Measurements from ENCODE around the gene AXIN1. TPM values are rescaled to one million over a fixed set of nuclear protein-coding genes. Genes with fewer than 3 reads are reported as not detected.
A peak's percentile ranks its signal among the peaks of the same experiment; 100 is the strongest.
"Not testable (repeated sequence)": the region's sequence is repeated elsewhere in the genome, so short reads cannot be mapped to it uniquely, and the experiment has no call there.

The AXIN1 gene
- total RNA-seq, 1 donor from 2014 or later: 27.9 TPM

DNA sequence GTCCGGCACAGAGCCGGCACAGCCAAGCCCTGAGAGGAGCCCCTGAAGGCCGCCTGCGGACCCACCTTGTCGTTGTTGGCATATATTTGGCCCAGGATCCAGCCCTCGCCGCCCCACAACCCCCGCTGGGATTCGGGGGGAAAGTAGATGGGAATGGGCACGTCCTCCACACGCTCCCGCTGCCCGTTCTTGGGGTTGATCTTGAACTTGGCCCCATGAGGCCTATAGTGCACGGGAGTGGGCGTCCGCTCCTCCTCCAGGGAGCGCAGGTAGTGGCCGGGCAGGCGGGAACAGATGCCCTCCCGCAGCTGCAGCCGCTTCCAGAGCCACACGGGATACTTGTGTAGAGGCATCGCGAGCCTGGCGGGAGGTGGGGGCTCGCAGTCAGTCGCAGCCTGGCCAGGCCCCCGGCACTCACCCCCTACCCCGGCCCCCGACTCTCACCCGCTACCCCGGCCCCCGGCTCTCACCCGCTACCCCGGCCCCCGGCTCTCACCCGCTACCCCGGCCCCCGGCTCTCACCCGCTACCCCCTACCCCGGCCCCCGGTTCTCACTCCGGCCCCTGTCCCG, 17.4 kb upstream of the AXIN1 start:
- Mint-ChIP-seq H3K36me3 (ENCODE audit: low read depth) (peaks cover 11% of the 10 kb centered on the region), H3K27ac (peak overlapping the region; percentile 15), H3K27me3 (no peaks in the 10 kb centered on the region), H3K4me1 (peaks cover 10% of the 10 kb centered on the region), H3K4me3 (peak overlapping the region; percentile 96), H3K9me3 (no peaks in the 10 kb centered on the region)
- intact Hi-C loops (cut with micrococcal nuclease): loop anchor here (1.0 kb wide), 1 partner anchor 17 kb away; no protein-coding TSS in a partner anchor
- DNase-seq: no peak

DNA sequence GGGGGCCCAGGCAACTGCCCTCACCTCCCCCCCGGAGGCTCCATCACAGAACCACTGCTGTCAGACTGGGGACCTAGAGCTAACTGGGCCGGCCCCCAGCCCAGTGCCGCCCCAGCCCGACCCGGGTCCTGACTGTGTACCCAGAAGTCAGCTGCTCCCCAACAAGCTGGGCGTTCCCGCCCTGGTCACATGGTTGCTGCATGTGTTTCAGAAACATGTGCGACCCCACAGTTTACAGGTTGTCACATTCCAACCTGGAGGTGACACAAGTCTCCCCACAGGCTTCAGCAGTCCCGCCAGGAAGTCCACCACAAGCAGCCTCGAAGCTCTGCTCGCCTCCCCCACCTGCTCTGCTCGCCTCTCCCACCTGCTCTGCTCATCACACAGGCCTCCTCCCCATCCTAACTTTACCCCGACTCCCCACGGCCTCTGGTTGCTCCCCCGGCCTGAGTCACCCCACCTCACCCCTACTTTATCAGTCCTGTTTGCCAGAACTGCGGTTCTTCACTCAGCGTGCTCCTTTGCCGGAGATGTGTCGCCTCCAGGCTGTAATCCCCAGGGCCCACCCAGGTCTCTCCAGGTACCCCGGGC, 16.8 kb upstream of the AXIN1 start:
- H3K27me3 Mint-ChIP-seq: no peaks in the 10 kb centered on the region
- DNase-seq: no peak
- peaks cover 10% of the 10 kb centered on the region for H3K4me1 Mint-ChIP-seq
- H3K4me3 Mint-ChIP-seq: peak overlapping the region; percentile 77
- intact Hi-C loops (cut with micrococcal nuclease): no loop called here
- peaks cover 11% of the 10 kb centered on the region for H3K36me3 Mint-ChIP-seq (ENCODE audit: low read depth)
- H3K27ac Mint-ChIP-seq: peak overlapping the region; percentile 34
- H3K9me3 Mint-ChIP-seq: no peaks in the 10 kb centered on the region

DNA sequence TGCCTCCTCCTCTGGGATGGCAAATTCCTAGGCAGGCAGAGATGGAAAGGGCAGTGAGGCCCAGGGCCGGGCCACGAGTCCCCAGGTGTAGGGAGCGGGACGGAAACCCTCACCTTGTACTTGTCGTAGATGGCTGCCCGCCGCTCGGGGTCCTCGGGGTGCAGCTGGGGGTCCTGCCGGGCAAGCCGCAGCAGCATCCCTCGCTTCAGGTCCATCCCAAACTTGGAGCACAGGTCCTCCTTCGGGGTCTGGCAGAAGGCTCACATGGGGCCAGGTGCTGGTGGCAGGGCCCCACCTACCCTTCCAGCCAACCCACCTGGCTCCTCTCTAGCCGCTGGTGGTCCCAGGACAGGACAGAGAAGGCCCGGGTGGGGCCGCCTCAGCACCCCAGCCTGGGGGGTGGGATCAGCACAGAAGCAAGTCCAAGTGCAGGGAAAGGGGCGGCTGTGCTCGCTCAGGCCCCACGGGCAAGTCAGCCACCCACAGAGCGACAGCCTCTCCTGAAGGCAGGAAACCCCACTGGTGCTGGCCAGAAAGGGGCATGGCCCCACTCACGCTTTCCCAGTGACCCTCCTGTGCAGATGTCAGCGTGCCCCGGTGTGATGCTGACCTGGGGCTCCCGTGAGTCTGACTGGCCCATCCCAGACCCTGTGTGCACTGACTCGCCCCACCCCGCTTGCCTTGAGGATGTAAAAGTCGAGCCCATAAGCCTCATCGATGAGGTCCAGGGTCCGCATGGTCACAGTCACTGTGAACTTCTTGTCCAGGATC, 16.1 kb upstream of the AXIN1 start:
- Mint-ChIP-seq H3K27ac (no peak overlapping the region), H3K27me3 (no peaks in the 10 kb centered on the region)

DNA sequence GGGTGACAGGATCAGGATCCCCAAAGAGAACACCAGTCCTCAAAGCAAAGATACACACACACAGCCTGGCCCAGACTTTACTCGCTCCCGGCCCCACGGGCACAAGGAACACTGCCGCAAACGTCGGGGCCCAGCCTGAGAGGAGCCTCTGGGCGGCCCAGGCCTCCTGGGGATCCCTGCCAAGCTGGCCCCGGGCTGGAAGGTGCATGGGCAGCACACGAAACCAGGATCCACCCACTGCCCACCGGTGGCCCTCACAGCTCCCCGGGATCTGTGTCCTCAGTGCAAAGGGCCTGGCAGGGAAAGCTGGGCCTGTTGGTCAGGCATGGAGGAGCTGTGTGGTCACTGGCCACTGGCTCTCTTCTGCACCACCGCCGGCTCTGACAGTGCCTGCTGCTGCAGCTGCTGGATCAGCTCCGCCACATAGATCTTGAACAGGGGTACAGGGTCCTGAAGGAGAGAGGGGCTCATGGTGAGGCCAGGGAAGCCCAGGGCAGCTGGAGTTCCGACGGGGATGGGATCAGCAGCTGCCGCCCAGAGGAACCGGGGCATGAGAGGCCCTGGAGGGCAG, 14.9 kb upstream of the AXIN1 start:
- no peak overlapping the region for H3K27ac Mint-ChIP-seq
- no peak for DNase-seq
- no peaks in the 10 kb centered on the region for H3K9me3 Mint-ChIP-seq
- H3K4me3 Mint-ChIP-seq: no peak overlapping the region
- intact Hi-C loops (cut with micrococcal nuclease): no loop called here
- H3K27me3 Mint-ChIP-seq: no peaks in the 10 kb centered on the region
- H3K4me1 Mint-ChIP-seq: peaks cover 10% of the 10 kb centered on the region
- peaks cover 11% of the 10 kb centered on the region for H3K36me3 Mint-ChIP-seq (ENCODE audit: low read depth)

More for the DNA sequence above, 16.1 kb upstream of the AXIN1 start:
- H3K36me3 Mint-ChIP-seq (ENCODE audit: low read depth): peaks cover 11% of the 10 kb centered on the region
- H3K4me3 Mint-ChIP-seq: no peak overlapping the region
- DNase-seq: no peak
- intact Hi-C loops (cut with micrococcal nuclease): no loop called here
- H3K4me1 Mint-ChIP-seq: peaks cover 10% of the 10 kb centered on the region
- H3K9me3 Mint-ChIP-seq: no peaks in the 10 kb centered on the region

DNA sequence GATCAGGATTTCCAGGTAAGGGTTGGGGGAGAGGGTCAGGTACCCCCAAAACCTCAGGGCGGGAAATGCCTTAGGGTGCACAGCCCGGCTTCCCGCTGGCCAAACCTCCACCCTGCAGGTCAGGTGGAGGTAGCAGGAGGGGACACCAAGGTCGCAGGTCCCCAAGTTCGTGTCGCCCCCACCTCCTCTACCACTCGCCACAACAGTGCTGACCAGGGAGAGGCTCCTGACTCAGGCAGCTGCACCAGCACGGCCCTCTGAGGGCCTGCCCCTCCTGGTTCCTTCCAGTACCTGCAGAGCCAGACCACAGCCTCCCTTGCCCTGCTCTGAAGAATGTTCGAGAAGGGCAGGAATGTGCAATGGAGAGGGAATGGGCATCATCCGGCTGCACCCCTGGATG, 14.0 kb upstream of the AXIN1 start:
- Mint-ChIP-seq H3K36me3 (ENCODE audit: low read depth) (peaks cover 11% of the 10 kb centered on the region), H3K9me3 (no peaks in the 10 kb centered on the region), H3K4me1 (peaks cover 14% of the 10 kb centered on the region), H3K27ac (no peak overlapping the region), H3K4me3 (no peak overlapping the region), H3K27me3 (no peaks in the 10 kb centered on the region)
- no peak for DNase-seq
- intact Hi-C loops (cut with micrococcal nuclease): no loop called here

DNA sequence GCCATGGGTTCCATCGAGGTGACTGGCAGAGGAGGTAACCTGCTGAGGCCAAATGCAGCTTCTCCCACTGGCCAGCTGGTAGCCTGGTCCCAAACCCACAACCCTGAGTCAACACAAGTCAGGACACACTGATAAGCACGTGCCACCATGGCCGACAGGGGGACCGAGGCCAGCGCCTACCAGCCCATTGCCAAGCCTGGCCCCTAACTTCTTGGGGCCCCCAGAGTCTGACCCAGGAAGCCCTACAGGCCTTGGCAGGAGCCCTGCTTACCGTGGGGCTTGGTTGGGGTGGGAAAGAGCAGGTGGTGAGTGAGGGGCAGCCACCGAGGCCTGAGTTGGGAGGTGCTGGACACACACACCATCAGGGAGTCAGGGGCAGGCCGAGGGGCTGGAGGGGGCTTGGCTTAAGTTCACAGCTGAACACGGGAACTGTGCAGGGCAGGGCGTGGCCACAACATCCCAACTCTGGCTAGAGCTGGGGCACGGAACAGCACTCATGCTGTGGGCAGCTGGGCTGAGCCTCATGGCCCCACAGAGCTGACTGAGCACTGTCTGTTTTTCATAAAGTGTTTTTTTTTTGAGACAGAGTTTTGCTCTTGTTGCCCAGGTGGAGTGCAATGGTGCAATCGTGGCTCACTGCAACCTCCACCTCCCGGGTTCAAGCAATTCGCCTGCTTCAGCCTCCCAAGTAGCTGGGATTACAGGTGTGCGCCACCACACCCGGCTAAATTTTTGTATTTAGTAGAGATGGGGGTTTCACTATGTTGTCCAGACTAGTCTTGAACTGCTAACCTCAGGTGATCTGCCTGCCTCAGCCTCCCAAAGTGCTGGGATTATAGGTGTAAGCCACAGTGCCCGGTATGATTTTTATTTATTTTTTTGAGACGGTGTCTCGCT, 12.3 kb upstream of the AXIN1 start:
- H3K4me3 Mint-ChIP-seq: no peak overlapping the region
- H3K27ac Mint-ChIP-seq: no peak overlapping the region
- no peaks in the 10 kb centered on the region for H3K9me3 Mint-ChIP-seq
- no peak for DNase-seq
- H3K36me3 Mint-ChIP-seq (ENCODE audit: low read depth): peaks cover 7% of the 10 kb centered on the region
- H3K4me1 Mint-ChIP-seq: peaks cover 7% of the 10 kb centered on the region
- no peaks in the 10 kb centered on the region for H3K27me3 Mint-ChIP-seq
- intact Hi-C loops (cut with micrococcal nuclease): loop anchor here (5.0 kb wide), 1 partner anchor 183 kb away; the partner anchor contains the start of gene HBQ1

DNA sequence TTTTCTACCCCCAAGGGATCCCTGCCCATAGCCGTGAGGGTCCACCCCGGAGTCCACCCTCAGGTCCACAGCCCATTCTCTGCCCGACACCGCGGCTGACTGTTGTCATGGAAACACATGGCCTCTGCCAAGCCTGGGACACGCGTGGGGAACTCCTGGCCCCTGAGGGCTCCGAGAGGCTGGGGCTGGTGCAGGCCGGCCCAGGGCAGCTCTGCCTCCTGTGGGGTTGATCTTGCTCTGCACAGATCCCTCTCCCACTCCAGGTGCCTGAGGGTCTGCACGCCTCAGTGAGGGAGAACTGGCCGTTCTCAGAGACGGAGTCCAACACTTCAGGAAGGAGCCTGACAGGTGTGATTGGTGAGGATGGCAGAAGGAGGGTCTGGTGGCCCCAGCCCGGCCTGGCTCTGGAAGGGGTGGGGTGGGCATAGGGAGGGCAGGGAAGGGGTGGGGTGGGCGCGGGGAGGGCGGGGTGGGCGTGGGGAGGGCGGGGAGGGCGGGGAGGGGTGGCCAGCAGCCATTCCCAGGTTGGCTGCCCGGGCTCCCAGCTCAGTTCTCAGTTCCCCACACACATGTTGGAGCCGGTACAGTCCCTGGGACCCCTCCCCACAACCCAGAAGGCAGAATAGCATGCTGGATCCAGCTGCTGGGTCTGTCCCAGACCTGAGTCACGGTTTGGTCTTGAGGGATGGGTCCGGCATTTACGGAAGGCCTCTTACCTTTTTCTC, 11.4 kb upstream of the AXIN1 start:
- peaks cover 5% of the 10 kb centered on the region for H3K36me3 Mint-ChIP-seq (ENCODE audit: low read depth)
- no peak overlapping the region for H3K4me3 Mint-ChIP-seq
- H3K9me3 Mint-ChIP-seq: no peaks in the 10 kb centered on the region
- intact Hi-C loops (cut with micrococcal nuclease): loop anchor here (5.0 kb wide), 1 partner anchor 182 kb away; the partner anchor contains the start of gene HBQ1
- H3K27ac Mint-ChIP-seq: no peak overlapping the region
- DNase-seq: no peak
- H3K27me3 Mint-ChIP-seq: no peaks in the 10 kb centered on the region
- peaks cover 4% of the 10 kb centered on the region for H3K4me1 Mint-ChIP-seq

DNA sequence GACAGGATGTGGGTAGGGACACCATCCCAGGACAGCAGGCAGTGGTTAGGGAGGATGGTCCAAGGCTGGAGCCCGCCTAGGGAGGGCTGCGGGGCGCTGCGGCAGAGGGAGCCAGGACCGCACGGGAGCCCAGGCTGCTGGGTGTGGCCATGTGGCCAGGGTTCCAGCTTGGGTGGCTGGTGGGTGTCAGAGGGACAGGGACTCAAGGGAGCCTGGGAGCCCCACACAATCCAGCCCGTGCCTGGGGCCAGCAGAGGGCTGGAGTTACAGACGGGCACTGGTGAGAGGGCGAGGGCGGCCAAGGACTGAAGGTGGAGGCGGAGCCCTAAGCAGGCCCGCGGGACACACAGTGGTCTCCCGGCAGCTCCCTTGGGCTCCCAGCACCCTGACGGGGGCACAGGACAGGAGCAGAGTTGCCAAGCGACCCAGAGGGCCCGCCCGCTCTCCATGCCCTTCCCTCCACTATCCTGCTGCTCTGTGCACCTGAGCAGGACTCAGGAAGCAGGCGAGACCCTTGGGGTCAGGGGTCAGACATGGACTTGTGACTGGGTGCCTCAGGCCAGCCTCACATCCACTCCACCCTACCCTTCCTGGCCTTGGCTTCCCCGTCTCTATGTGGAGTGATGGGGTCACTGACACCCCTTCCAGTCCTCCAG, 10.7 kb upstream of the AXIN1 start:
- Mint-ChIP-seq H3K36me3 (ENCODE audit: low read depth) (peaks cover 5% of the 10 kb centered on the region), H3K27ac (no peak overlapping the region), H3K27me3 (no peaks in the 10 kb centered on the region), H3K4me1 (peaks cover 4% of the 10 kb centered on the region), H3K4me3 (no peak overlapping the region), H3K9me3 (no peaks in the 10 kb centered on the region)
- no peak for DNase-seq
- intact Hi-C loops (cut with micrococcal nuclease): loop anchor here (5.0 kb wide), 1 partner anchor 181 kb away; the partner anchor contains the start of gene HBQ1

DNA sequence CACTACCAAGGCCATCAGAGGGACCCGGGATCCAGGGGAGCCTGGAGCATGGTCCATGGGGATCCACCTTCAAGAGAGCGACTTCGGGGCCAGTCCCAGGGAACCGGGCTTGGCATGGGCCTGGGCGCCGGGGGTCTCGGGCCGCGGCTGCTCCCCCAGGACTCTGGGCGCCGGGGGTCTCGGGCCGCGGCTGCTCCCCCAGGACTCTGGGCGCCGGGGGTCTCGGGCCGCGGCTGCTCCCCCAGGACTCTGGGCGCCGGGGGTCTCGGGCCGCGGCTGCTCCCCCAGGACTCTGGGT, 10.1 kb upstream of the AXIN1 start:
- not testable (repeated sequence) for H3K27me3 Mint-ChIP-seq; DNase-seq; H3K4me1 Mint-ChIP-seq; H3K27ac Mint-ChIP-seq; H3K36me3 Mint-ChIP-seq (ENCODE audit: low read depth); H3K9me3 Mint-ChIP-seq; H3K4me3 Mint-ChIP-seq
- intact Hi-C loops (cut with micrococcal nuclease): loop anchor here (1.0 to 5.0 kb wide), 3 partner anchors 180 to 297 kb away; partner anchors contain the start of gene HBQ1

DNA sequence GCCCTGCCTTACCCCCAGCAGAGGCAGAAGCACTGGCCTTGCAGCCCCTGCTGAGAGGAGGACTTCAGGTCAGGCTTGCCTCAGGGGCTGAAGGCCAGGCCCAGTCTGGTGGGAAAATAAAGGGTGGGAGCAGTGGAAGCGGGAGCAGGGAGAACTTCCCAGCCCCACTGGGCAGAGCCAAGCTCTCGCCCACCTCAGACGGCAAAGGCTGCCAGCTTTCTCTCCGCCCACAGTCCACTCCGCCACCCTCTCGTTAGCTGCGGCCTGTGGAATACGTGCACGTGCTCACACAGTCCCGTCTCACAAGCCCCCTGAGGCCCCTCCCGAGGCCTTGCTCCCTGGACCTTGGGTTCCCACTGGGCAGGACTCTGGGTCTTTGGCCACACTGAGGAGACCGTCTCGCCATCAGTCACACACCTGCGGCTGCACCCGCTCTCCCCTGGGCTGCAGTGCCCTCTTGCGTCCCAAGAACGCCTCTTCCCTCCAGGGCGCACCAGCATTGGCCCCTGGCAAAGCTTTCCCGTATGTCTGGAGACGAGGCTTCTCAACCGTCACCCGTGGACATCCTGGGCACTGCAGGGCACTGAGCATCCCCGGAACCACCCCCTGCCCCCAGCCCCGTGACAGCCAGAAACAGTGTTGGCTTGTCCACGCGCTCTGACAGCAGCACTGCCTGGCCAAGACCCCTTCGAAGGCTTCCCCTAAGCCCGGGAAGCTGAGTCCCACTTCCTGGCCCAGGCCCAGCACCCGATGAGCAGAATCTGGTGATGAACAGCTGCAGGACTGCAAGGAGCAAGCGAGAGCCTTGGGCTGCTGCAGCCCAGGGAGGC, 9.6 kb upstream of the AXIN1 start:
- peak; percentile 92 for DNase-seq
- H3K9me3 Mint-ChIP-seq: no peaks in the 10 kb centered on the region
- H3K36me3 Mint-ChIP-seq (ENCODE audit: low read depth): peaks cover 4% of the 10 kb centered on the region
- no peak overlapping the region for H3K27ac Mint-ChIP-seq
- H3K27me3 Mint-ChIP-seq: no peaks in the 10 kb centered on the region
- H3K4me3 Mint-ChIP-seq: peak overlapping the region; percentile 51
- intact Hi-C loops (cut with micrococcal nuclease): loop anchor here (1.0 to 5.0 kb wide), 3 partner anchors 180 to 297 kb away; partner anchors contain the start of gene HBQ1
- H3K4me1 Mint-ChIP-seq: peaks cover 4% of the 10 kb centered on the region

DNA sequence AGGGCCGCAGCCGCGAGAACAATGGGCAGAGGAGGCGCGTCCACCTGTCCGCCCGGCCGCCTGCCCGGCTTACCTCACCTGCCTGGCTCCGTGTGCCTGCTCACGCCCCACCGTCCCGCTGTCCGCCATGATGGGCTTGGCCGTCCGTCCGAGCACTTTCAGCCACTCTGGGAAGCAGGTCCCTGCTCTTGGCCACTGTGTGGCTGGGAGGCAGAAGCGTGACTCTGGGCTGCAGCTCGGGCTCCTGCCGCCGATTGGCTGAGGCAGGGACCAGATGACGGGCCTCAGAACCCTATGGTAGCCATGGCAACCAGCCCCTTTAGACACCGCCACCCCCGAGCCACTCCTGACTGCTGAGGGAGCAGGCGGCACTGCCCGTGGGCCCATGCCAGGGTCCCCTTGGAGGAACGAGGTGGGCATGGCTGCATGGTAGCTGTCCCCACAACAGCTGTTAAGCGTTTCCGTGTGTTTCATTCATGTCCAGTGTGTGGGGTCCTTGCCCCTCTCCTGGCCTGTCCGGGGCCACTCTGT, 8.9 kb upstream of the AXIN1 start:
- DNase-seq: no peak
- no peaks in the 10 kb centered on the region for H3K9me3 Mint-ChIP-seq
- no peaks in the 10 kb centered on the region for H3K36me3 Mint-ChIP-seq (ENCODE audit: low read depth)
- H3K4me1 Mint-ChIP-seq: peaks cover 4% of the 10 kb centered on the region
- intact Hi-C loops (cut with micrococcal nuclease): loop anchor here (5.0 kb wide), 1 partner anchor 179 kb away; the partner anchor contains the start of gene HBQ1
- no peaks in the 10 kb centered on the region for H3K27me3 Mint-ChIP-seq
- no peak overlapping the region for H3K4me3 Mint-ChIP-seq
- no peak overlapping the region for H3K27ac Mint-ChIP-seq
